Measurements from ENCODE around the gene CENPP. TPM values are rescaled to one million over a fixed set of nuclear protein-coding genes. Genes with fewer than 3 reads are reported as not detected.

CENPP gene
- total RNA-seq, 1 donor from 2014 or later: 2.3 TPM

GRCh38 chr9:92425474-92425873 lies 99.7 kb downstream of the CENPP start:
- no peak for DNase-seq (ENCODE audit: low spot score)

DNA sequence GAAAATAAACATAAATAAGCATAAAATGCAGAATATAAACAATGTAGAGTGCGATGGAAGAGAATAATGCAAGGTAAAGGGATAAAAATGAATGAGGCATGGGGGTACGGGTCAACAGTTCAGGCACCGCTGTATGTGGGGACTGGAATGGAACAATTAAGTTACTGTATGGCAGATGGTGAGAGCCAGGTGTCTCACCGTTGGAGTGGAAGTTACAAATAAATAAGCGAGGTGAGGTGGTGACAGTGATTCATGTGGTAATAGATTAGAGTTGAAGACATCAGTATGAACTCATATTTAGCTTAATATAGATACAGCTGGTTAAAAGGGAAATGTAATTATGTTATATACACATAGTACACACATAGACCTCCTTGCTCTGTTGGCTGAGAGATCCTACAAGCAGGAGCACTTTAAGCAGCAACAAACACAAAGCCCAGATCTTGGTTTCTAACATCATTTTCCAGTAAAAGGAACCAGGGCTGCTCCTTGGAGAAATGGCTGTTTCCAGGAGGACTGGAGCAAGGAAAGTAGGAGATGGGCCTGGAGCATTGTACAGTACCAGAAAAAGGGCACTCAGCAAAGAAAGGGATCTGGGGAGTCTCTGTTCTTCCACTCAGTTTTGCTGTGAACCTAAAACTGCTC lies 100.9 kb downstream of the CENPP start:
- no peak for DNase-seq (ENCODE audit: low spot score)

- no peak for DNase-seq (ENCODE audit: low spot score)
Measured at GRCh38 chr9:92429836-92430235, 104.1 kb downstream of the CENPP start.

GRCh38 chr9:92432350-92432749 lies 106.6 kb downstream of the CENPP start:
- DNase-seq (ENCODE audit: low spot score): no peak

DNA sequence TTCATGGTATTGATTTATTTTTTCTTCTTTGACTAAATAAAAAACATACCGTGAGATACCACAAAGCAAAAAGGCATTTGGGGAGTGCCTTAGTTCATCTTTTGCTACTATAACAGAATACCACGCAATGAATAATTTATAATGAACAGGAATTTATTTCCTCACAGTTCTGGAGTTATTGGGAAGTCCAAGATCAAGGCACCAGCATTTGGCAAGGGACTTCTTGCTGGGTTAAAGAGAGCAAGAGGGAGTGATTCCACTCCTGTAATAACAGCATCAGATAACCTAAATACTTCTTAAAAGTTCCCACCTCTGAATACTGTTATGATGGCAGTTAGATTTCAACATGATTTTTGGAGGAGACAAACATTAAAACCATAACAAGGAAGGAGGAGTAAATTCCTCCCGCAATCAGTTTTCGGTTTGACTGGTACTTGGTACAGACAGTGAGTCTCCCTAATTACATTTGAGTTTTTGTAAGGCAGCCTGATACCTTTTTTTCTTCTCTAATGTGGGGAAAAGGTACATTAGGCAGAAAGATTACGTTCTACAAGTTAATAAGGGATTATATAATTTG lies 107.3 kb downstream of the CENPP start:
- DNase-seq (ENCODE audit: low spot score): no peak

- no peak for DNase-seq (ENCODE audit: low spot score)
Measured at GRCh38 chr9:92435263-92435662, 109.5 kb downstream of the CENPP start.

GRCh38 chr9:92438900-92439526 lies 113.3 kb downstream of the CENPP start:
- DNase-seq (ENCODE audit: low spot score): no peak

DNA sequence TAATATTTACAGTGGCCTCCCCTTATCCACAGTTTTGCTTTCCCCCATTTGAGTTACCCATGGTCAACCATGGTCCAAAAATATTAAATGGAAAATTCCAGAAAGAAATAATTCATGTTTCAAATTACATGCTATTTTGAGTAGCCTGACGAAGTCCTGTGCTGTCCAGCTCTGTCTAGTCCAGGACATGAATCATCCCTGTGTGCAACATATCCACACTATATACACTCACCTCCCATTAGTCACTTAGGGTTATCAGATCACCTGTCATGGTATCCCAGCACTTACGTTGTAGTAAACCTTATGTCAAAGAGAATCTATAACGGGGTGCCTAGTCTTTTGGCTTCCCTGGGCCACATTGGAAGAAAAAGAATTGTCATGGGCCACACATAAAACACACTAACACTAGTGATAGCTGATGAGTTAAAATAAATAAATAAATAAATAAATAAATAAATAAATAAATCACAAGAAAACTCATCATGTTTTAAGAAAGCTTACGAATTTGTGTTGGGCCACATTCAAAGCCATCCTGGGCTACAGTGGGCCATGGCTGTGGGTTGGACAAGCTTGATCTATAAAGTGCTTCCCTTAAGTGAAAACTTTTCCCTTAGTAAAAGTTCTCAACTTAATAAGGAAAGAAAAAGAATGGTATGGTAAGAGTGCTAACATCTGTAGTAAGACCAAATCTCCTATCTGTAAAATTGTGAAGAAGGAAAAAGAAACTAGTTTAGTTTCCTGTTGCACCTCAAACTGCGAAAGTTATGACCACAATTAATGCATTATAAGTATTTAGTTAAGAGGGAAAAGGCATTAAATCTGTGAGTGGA lies 114.4 kb downstream of the CENPP start:
- no peak for DNase-seq (ENCODE audit: low spot score)

- DNase-seq (ENCODE audit: low spot score): no peak
Measured at GRCh38 chr9:92440751-92441046, 114.9 kb downstream of the CENPP start.

- no peak for DNase-seq (ENCODE audit: low spot score)
Measured at GRCh38 chr9:92444841-92445240, 119.1 kb downstream of the CENPP start.

- DNase-seq (ENCODE audit: low spot score): no peak
Measured at GRCh38 chr9:92446536-92446935, 120.8 kb downstream of the CENPP start.

DNA sequence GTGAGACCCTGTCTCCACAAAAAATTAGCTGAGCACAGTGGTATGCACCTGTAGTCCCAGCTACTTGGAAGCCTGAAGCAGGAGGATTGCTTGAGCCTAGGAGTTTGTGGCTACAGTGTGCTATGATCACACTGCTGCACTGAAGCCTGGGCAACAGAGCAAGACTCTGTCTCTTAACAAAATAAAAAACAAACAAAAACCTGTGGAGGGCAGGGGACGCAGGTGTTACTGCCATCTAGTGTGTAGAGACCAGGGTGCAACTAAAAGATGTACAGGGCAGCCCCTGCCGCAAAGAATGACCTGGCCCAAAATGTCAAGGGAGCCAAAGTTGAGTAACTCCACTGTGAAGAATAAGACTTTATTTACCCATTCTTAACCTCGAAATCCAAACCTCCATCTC lies 129.5 kb downstream of the CENPP start:
- DNase-seq (ENCODE audit: low spot score): no peak

DNA sequence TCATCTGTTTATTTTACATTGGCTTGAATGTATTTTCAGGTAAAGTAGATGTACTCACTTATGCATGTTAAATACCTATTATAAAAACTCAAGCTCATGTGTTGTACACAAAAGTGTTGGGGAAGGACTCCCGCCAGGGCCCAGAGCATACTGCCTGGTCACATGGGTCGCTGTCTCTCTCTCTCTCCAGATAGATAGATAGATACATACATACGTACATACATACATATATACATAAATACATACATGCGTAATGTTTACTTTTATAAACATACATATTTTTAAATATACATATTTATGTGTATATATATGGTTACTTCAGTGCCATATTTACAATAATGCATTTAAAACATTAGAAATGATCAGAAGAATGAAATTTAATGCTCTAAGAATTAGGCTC lies 131.8 kb downstream of the CENPP start:
- no peak for DNase-seq (ENCODE audit: low spot score)

DNA sequence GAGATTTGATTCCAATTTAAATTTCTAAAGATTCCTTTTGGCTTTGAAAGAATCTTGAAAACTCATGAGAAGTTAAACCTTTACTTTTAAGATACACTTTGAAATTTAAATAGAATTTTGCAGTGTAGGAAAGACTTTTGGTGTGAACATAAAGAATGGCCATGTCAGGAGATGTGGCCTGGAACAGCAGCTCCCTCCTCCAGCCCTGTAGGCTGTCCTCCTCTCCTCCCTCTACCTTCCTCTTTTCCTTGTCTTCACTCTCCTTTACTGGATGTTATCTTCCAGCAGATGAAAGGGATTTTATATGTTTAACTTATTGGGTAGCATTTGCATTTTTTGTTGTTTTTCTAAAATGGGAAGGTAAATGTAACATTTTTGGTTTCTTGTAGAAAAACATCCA lies 137.6 kb downstream of the CENPP start:
- DNase-seq (ENCODE audit: low spot score): no peak

DNA sequence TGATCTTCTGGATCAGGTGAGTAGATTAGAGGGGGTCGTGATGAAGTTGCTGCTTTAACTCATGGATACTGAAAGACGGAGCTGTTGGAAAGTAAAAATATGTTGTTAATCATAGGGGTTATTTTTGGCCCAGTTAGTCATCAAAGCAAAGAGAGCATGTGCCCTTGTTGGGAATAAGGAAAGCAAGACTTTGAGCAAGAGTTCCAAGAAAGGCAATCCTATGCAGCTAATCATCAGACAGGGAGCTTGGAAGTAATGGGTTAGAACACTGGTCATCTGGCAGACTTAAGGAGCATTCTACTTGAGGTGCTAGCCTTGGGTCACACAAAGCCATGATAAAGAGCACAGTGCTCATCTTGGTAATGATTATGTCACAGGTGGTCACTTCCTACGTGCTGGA lies 138.2 kb downstream of the CENPP start:
- DNase-seq (ENCODE audit: low spot score): no peak

GRCh38 chr9:92467041-92467440 lies 141.3 kb downstream of the CENPP start:
- no peak for DNase-seq (ENCODE audit: low spot score)

DNA sequence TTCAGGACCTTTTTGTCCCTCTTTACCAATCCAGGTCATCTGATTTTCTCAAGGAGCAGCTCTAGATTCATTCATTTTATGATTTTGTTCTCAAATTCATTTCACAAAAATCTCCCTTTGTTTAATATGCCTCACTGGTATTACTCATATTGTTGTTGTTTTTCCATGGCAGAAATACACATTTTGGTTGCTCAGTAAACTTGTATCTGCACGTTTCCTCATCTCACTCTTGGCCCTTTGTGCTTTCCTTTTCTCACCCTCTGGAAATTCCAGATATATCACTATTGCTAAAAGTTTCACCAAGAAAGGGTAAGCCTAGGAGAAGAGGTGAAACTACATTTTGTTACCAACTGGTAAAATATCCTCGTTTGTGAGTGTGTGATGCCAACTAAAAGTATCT lies 141.8 kb downstream of the CENPP start:
- DNase-seq (ENCODE audit: low spot score): no peak

- DNase-seq (ENCODE audit: low spot score): no peak
Measured at GRCh38 chr9:92468206-92468605, 142.5 kb downstream of the CENPP start.

DNA sequence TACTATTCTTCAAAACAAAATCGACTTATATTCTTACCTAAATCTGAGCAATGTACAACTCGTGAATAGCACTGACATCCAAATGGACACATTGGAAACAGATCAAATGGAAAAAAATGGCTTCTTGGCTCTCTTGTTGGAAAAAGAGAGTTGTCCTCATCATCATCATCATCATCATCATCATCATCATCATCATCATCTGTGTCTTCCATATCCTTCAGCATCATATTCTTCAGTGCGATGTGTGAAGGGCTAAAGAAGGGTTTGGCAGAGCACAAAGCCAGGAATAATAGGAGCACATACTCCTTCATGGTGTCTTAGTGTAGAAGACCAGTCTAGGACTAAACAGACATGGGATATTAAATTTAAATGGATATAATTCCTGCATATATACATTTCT lies 148.8 kb downstream of the CENPP start:
- DNase-seq (ENCODE audit: low spot score): no peak

GRCh38 chr9:92476962-92477361 lies 151.2 kb downstream of the CENPP start:
- no peak for DNase-seq (ENCODE audit: low spot score)

GRCh38 chr9:92478783-92479182 lies 153.0 kb downstream of the CENPP start:
- no peak for DNase-seq (ENCODE audit: low spot score)

GRCh38 chr9:92479346-92479745 lies 153.6 kb downstream of the CENPP start:
- no peak for DNase-seq (ENCODE audit: low spot score)

GRCh38 chr9:92480291-92480771 lies 154.6 kb downstream of the CENPP start:
- DNase-seq (ENCODE audit: low spot score): no peak
